Measurements from ENCODE around the gene ATG5.
"Not testable (repeated sequence)": the region's sequence is repeated elsewhere in the genome, so short reads cannot be mapped to it uniquely, and the experiment has no call there.

ATG5 gene

GRCh38 chr6:106257195-106257594, 68.4 kb downstream of the ATG5 start:
- no peak for DNase-seq (ENCODE audit: low read depth, low spot score)

GRCh38 chr6:106256201-106256968, 69.2 kb downstream of the ATG5 start:
- DNase-seq (ENCODE audit: low read depth, low spot score), result no peak

DNA sequence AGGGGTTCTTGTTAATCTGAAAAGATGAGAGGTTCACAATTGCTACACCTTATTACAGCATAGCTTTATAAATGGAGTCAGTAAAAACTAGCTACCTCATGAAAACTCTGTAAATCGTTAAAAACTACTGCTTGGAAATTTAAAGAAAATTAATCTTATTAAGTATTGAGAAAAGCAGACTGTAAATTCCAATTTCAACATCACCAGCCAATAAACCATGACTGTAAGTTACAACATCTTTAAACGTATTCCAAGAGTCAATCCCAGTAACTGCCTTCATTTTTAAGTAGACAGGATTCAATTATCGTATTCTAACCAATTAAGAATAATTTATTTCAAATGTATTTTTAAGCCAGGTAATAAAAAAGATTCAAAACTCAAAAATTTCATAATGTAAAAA, 70.3 kb downstream of the ATG5 start:
- DNase-seq (ENCODE audit: low read depth, low spot score), result no peak

DNA sequence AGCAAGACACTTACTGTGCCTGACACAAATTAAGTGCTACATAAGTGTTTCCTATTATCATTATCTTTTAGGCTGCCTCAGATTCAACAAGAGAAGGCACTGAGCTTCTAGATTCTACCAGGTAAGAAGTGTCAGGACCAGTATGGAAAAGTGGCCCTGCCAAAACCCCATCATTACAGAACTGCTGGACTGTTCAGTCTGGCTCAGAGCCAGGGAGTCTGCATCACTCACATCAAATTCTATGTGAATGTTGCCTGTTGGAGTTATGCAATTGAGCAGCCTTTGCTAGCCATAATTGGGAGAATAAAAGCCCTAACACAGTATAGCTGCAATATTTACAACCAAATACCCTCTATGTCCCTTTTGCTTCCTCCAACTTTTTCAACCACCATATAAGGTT, 70.9 kb downstream of the ATG5 start:
- no peak for DNase-seq (ENCODE audit: low read depth, low spot score)

GRCh38 chr6:106253731-106254130, 71.8 kb downstream of the ATG5 start:
- DNase-seq (ENCODE audit: low read depth, low spot score), result no peak

GRCh38 chr6:106253172-106253571, 72.4 kb downstream of the ATG5 start:
- DNase-seq (ENCODE audit: low read depth, low spot score), result no peak

GRCh38 chr6:106252687-106253086, 72.9 kb downstream of the ATG5 start:
- no peak for DNase-seq (ENCODE audit: low read depth, low spot score)

GRCh38 chr6:106251531-106252255, 73.9 kb downstream of the ATG5 start:
- DNase-seq (ENCODE audit: low read depth, low spot score), result not testable (repeated sequence)

DNA sequence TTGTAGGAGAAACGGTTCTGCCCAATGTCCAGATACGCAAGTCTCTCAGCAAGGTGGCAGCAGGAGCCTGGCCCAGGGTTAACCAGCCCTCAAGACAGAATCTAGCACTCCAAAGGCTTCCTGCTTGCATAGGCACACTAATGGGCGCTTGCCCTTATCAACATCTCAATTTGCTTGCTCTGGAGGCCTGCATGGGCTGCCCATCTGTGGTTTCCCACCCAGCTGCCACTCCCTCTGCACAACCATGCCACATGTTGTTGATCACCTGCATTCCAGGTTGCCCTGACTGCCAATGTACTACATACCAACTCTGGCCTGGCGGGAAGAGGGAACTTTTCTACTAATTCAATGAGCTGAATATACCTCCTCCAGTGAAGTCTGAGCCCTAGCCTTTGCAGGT, 74.6 kb downstream of the ATG5 start:
- DNase-seq (ENCODE audit: low read depth, low spot score), result no peak

DNA sequence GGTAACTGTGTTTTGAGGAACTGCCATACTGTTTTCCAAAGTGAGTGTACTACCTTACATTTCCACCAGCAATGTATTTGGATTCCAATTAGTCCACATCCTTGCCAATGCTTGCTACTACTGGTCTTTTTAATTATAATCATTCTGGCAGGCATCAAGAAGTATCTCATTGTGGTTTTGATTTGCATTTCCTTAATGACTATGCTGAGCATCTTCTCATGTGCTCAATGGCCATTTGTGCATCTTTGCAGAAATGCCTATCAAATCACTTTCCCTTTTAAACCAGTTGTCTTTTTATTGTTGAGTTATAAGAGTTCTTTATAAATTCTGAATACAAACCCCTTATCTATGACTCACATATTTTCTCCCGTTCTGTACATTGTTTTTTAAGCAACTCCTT, 75.9 kb downstream of the ATG5 start:
- DNase-seq (ENCODE audit: low read depth, low spot score), result no peak

GRCh38 chr6:106247733-106248132, 77.8 kb downstream of the ATG5 start:
- DNase-seq (ENCODE audit: low read depth, low spot score), result no peak

DNA sequence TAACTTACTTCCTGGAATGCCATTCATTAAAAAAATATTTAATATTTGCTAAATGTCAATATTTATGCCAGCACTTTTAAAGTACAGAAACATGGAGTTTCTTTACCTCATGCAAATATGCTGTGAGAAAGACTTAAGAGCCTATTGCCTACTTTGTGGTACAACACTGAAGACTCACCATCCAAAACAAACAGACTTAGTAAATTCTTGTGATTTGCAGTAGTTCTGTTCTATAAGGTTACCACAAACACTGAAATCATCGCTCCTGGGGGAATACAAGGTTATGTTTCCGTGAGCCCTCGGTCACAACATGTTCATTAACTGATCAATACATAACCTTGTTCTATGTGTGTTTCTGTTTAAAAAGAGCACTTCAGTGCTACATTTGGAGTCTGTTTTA, 78.3 kb downstream of the ATG5 start:
- no peak for DNase-seq (ENCODE audit: low read depth, low spot score)

DNA sequence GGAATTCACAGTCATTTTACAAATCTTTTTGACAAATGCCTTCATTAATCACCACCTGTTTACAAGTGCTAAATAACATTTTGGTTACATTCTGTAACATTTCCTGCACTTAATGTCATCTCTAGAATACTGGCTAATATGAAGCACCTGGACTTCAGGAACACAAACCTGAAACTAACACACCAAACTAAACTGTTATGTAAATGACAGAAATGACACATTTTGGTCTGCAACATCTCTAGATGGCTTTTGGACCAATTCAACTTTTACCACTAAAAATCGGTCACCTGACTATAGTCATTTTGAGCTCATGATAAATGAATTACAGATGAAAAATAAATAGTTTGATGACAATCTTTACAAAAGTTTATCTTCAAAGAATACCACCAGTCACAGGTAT, 80.6 kb downstream of the ATG5 start:
- DNase-seq (ENCODE audit: low read depth, low spot score), result no peak

DNA sequence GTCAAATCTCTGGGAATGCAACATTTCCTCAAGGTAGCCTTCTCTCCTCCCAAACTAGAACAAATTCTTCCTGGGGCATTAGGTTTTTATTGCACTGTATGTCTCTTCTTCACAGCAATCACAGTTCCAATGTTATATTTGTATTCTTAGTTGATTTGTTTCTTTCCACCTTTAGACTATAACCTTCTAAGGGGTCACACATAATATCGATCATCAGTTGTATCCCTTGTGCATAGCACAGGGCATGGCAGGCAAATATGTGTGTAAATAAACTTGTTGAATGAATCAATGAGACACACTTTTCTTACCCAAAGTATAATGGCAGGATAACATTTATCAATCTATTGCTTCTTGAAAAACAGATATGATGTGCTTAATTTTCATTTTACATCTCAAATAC, 81.0 kb downstream of the ATG5 start:
- DNase-seq (ENCODE audit: low read depth, low spot score), result no peak

- DNase-seq (ENCODE audit: low read depth, low spot score), result no peak
Measured at GRCh38 chr6:106243261-106243660, 82.3 kb downstream of the ATG5 start.

DNA sequence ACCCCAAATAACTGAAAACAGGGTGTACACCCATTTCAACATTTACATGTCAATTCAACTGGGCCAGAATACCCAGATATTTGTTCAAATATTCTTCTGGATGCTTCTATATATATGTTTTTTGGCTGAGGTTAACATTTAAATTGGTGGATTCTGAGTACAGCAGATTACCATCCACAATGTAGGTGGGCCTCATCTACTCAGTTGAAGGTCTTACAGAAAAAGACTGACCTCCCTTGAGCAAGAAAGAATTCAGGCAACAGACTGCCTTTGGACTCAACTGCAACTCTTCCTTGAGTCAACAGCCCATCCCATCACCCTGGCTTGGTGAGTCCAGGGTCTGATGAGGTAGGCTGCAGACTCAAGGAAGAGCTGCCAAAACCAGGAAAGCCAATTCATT, 84.1 kb downstream of the ATG5 start:
- no peak for DNase-seq (ENCODE audit: low read depth, low spot score)

- DNase-seq (ENCODE audit: low read depth, low spot score), result no peak
Measured at GRCh38 chr6:106237286-106237685, 88.3 kb downstream of the ATG5 start.

GRCh38 chr6:106229876-106230445, 95.6 kb downstream of the ATG5 start:
- DNase-seq (ENCODE audit: low read depth, low spot score), result not testable (repeated sequence)

- no peak for DNase-seq (ENCODE audit: low read depth, low spot score)
Measured at GRCh38 chr6:106227612-106228507, 97.7 kb downstream of the ATG5 start.

DNA sequence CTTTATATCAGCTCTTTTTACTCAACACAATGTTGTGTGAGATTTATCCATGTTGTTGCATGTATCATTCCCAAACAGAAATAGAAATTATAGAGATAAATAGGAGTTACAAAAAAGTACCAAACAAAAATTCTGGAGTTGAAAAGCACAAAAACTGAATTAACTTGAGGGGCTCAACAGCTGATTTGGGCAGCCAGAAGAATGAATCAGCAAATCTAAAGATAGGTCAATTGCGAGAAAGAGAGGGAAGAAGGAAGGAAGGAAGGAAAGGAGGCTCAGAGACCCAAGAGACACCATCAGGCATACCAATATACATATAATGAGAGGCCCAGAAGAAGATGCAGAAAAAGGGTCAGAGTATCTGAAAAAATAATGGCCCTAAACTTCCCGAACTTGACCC, 98.9 kb downstream of the ATG5 start:
- DNase-seq (ENCODE audit: low read depth, low spot score), result no peak

GRCh38 chr6:106225581-106225980, 100.0 kb downstream of the ATG5 start:
- no peak for DNase-seq (ENCODE audit: low read depth, low spot score)
